GM12891 (cell line): ENCODE data around the gene VSTM2L.

Experiments
- POLR2A ChIP-seq: IDR thresholded peaks from 2 replicates; pipeline ENCODE4 v1.6.1; 2011; ENCODE audit warnings: low read depth, low read length, control low read depth
- POLR2AphosphoS5 ChIP-seq: IDR thresholded peaks from 2 replicates; pipeline ENCODE4 v1.6.1; 2011; ENCODE audit warnings: low read depth, low read length, control low read depth
- POU2F2 ChIP-seq: IDR thresholded peaks from 2 replicates; pipeline ENCODE4 v1.6.1; 2011; ENCODE audit warnings: low read depth, mild to moderate bottlenecking, control low read depth, low read length, moderate library complexity
- SPI1 ChIP-seq: IDR thresholded peaks from 2 replicates; pipeline ENCODE4 v1.6.1; 2011; ENCODE audit warnings: low read depth, low read length, control low read depth
- TAF1 ChIP-seq: IDR thresholded peaks from 2 replicates; pipeline ENCODE4 v1.6.1; 2011; ENCODE audit warnings: low read depth, low read length, control low read depth

- TF ChIP-seq POLR2A (no peak), POLR2AphosphoS5 (no peak), SPI1 (no peak), TAF1 (no peak), POU2F2 (no peak)
Measured at GRCh38 chr20:37919389-37920040, 16.6 kb downstream of the VSTM2L start.
